ENCODE measurements around the gene RIMS3.

RIMS3 gene

DNA sequence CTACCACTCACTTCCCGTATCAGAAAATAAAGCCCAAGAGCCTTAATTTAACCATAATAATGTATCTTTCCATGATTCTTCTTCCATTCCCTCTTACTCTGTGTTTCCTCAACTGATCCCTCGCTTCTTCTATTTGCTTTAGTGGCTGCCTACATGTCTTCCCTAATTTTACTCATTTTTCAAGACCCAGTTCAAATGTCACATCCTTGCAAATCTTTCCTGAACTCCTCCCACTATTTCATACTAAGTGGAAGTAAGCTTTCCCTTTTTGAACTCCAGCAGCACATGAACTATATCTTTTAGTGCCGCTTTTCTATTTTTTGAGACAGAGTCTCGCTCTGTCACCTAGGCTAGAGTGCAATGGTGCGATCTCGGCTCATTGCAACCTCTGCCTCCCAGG is 22.2 kb upstream of the RIMS3 start:
- Histone ChIP-seq H3K9me2 (replicated peaks; ENCODE audit: insufficient read depth, low read length) (no peaks in the 10 kb centered on the region), H3F3A (ENCODE audit: insufficient read depth) (peaks cover 14% of the 10 kb centered on the region; the same call in 1 of the 2 replicates), H3K9me3 (ENCODE audit: insufficient read depth, low read length) (no peaks in the 10 kb centered on the region), H3K79me2 (ENCODE audit: insufficient read depth, low read length) (peaks cover 27% of the 10 kb centered on the region), H3K4me2 (ENCODE audit: low read depth, low read length, poor library complexity, severe bottlenecking) (no peak overlapping the region), H3K9ac (ENCODE audit: low read length) (no peak overlapping the region), H3K36me3 (ENCODE audit: low read length) (no peaks in the 10 kb centered on the region), H3K27me3 (ENCODE audit: low read length) (no peaks in the 10 kb centered on the region), H3K27ac (ENCODE audit: low read depth, low read length) (no peak overlapping the region), H3K4me3 (ENCODE audit: insufficient read depth, low read length, poor library complexity, severe bottlenecking) (no peak overlapping the region), H2AFZ (ENCODE audit: low read depth, low read length, severe bottlenecking) (no peak overlapping the region), H4K20me1 (ENCODE audit: low read depth, low read length) (no peaks in the 10 kb centered on the region)
- TF ChIP-seq, protein P1, sequence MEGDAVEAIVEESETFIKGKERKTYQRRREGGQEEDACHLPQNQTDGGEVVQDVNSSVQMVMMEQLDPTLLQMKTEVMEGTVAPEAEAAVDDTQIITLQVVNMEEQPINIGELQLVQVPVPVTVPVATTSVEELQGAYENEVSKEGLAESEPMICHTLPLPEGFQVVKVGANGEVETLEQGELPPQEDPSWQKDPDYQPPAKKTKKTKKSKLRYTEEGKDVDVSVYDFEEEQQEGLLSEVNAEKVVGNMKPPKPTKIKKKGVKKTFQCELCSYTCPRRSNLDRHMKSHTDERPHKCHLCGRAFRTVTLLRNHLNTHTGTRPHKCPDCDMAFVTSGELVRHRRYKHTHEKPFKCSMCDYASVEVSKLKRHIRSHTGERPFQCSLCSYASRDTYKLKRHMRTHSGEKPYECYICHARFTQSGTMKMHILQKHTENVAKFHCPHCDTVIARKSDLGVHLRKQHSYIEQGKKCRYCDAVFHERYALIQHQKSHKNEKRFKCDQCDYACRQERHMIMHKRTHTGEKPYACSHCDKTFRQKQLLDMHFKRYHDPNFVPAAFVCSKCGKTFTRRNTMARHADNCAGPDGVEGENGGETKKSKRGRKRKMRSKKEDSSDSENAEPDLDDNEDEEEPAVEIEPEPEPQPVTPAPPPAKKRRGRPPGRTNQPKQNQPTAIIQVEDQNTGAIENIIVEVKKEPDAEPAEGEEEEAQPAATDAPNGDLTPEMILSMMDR (IDR thresholded peaks at IDR 0.05; ENCODE audit: insufficient read depth, low read length, poor library complexity, severe bottlenecking), result no peak
- no peak for TF ChIP-seq EZH2phosphoT487 (conservative IDR thresholded peaks at IDR 0.05; ENCODE audit: low read length)

DNA sequence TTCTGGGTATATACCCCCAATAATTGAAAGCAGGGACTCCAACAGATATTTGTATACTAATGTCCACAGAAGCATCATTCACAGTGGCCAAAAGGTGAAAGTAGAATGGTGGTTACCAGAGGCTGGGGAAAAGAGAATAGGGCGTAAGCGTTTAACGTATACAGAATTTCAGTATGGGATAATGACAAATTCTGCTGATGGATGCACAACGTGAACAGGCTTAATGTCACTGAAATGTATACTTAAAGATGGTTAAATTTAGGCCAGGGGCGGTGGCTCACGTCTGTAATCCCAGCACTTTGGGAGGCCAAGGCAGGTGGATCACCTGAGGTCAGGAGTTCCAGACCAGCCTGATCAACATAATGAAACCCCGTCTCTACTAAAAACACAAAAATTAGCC is 21.6 kb upstream of the RIMS3 start:
- H3K9me3 ChIP-seq (ENCODE audit: insufficient read depth, low read length), result no peaks in the 10 kb centered on the region
- H3K4me2 ChIP-seq (ENCODE audit: low read depth, low read length, poor library complexity, severe bottlenecking), result no peak overlapping the region
- H3K27me3 ChIP-seq (ENCODE audit: low read length), result no peaks in the 10 kb centered on the region
- peaks cover 14% of the 10 kb centered on the region; the same call in 1 of the 2 replicates for H3F3A ChIP-seq (ENCODE audit: insufficient read depth)
- no peak overlapping the region for H2AFZ ChIP-seq (ENCODE audit: low read depth, low read length, severe bottlenecking)
- H3K9me2 ChIP-seq (replicated peaks; ENCODE audit: insufficient read depth, low read length), result no peaks in the 10 kb centered on the region
- no peak overlapping the region for H3K9ac ChIP-seq (ENCODE audit: low read length)
- H3K4me3 ChIP-seq (ENCODE audit: insufficient read depth, low read length, poor library complexity, severe bottlenecking), result no peak overlapping the region
- peaks cover 21% of the 10 kb centered on the region for H3K79me2 ChIP-seq (ENCODE audit: insufficient read depth, low read length)
- no peaks in the 10 kb centered on the region for H3K36me3 ChIP-seq (ENCODE audit: low read length)
- H4K20me1 ChIP-seq (ENCODE audit: low read depth, low read length), result no peaks in the 10 kb centered on the region
- TF ChIP-seq EZH2phosphoT487 (conservative IDR thresholded peaks at IDR 0.05; ENCODE audit: low read length), result no peak
- TF ChIP-seq, protein P1 (IDR thresholded peaks at IDR 0.05; ENCODE audit: insufficient read depth, low read length, poor library complexity, severe bottlenecking), result no peak
- H3K27ac ChIP-seq (ENCODE audit: low read depth, low read length), result no peak overlapping the region

DNA sequence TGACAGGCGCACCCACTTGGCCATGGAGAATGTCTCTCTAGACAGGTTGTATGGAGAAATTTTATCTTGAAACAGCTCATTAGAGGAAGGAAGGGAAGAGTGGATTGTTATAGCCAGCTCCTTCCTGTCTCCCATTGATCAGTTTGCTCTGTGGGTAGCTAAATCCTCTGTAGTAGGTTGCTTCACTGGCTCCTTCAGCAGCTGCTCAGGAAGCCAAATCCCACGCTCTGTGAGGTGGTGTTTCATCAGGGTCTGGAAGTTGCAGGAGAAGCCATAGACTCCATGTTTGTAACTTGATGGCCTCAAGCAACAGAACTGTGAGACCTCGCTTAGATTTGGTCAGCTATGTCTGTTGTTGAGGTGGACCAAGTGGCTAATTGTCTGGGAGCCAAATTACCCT is 19.2 kb upstream of the RIMS3 start:
- Histone ChIP-seq H3K36me3 (ENCODE audit: low read length) (no peaks in the 10 kb centered on the region), H3K27me3 (ENCODE audit: low read length) (no peaks in the 10 kb centered on the region), H3F3A (ENCODE audit: insufficient read depth) (peaks cover 1% of the 10 kb centered on the region; the same call in 1 of the 2 replicates), H3K79me2 (ENCODE audit: insufficient read depth, low read length) (peaks cover 3% of the 10 kb centered on the region), H3K4me2 (ENCODE audit: low read depth, low read length, poor library complexity, severe bottlenecking) (no peak overlapping the region), H3K9me3 (ENCODE audit: insufficient read depth, low read length) (no peaks in the 10 kb centered on the region), H3K4me3 (ENCODE audit: insufficient read depth, low read length, poor library complexity, severe bottlenecking) (no peak overlapping the region), H3K9ac (ENCODE audit: low read length) (no peak overlapping the region), H2AFZ (ENCODE audit: low read depth, low read length, severe bottlenecking) (no peak overlapping the region), H3K27ac (ENCODE audit: low read depth, low read length) (no peak overlapping the region), H3K9me2 (replicated peaks; ENCODE audit: insufficient read depth, low read length) (no peaks in the 10 kb centered on the region), H4K20me1 (ENCODE audit: low read depth, low read length) (no peaks in the 10 kb centered on the region)
- TF ChIP-seq, protein P1 (IDR thresholded peaks at IDR 0.05; ENCODE audit: insufficient read depth, low read length, poor library complexity, severe bottlenecking), result no peak
- no peak for TF ChIP-seq EZH2phosphoT487 (conservative IDR thresholded peaks at IDR 0.05; ENCODE audit: low read length)
